Effector CD4-positive, alpha-beta T cell (primary cell): ENCODE measurements around the gene P2RY6. TPM values are rescaled to one million over a fixed set of nuclear protein-coding genes. Genes with fewer than 3 reads are reported as not detected.
"Not testable (repeated sequence)": the region's sequence is repeated elsewhere in the genome, so short reads cannot be mapped to it uniquely, and the experiment has no call there.

Experiments used
- DNase-seq: peaks from one replicate; pipeline ENCODE4 v3.0.0-alpha.2; 2020
- total RNA-seq: gene quantifications from one replicate; lab custom pipeline; 2026; lab: John Stamatoyannopoulos, UW

The P2RY6 gene, protein sequence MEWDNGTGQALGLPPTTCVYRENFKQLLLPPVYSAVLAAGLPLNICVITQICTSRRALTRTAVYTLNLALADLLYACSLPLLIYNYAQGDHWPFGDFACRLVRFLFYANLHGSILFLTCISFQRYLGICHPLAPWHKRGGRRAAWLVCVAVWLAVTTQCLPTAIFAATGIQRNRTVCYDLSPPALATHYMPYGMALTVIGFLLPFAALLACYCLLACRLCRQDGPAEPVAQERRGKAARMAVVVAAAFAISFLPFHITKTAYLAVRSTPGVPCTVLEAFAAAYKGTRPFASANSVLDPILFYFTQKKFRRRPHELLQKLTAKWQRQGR
- not detected for total RNA-seq

DNA sequence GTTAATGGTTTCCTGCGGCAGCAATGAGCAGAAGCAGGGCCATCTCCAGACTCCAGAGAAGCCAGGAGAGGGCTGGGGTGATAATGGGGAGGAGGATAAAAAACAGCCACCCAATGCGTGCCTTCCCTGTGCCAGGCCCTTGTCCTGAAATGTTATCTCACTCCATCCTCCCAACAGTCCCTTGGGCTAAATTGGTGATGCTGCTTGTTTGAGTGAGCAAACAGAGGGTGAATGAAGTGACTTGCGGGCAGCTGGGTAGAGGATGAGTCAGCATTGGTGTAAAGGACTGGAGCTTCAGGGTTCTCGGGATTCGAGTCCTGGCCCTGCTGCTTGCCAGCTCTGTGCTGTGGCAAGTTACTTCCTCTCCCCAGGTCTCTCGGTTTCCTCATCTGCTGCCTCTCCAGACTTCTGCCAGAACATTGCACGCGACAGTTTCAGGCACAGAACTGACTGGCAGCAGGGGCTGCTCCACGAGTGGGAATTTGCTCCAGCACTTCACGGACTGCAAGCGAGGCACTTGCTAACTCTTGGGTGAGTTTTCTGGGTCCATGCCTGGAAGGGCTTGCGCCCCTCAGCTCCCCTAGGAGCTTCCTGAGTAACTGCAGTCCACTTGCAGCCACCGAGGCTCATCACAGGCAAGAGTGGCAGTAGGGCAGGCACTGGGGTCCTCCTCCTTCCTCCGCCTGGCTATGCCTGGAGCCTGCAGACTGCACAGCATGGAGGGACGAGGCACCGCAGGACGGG is at the start of gene P2RY6:
TSS of gene P2RY6 (plus strand) at position 403 of the 744 bp plus-strand sequence. CDS start 24,181 bp downstream, outside the sequence.
- no peak for DNase-seq

DNA sequence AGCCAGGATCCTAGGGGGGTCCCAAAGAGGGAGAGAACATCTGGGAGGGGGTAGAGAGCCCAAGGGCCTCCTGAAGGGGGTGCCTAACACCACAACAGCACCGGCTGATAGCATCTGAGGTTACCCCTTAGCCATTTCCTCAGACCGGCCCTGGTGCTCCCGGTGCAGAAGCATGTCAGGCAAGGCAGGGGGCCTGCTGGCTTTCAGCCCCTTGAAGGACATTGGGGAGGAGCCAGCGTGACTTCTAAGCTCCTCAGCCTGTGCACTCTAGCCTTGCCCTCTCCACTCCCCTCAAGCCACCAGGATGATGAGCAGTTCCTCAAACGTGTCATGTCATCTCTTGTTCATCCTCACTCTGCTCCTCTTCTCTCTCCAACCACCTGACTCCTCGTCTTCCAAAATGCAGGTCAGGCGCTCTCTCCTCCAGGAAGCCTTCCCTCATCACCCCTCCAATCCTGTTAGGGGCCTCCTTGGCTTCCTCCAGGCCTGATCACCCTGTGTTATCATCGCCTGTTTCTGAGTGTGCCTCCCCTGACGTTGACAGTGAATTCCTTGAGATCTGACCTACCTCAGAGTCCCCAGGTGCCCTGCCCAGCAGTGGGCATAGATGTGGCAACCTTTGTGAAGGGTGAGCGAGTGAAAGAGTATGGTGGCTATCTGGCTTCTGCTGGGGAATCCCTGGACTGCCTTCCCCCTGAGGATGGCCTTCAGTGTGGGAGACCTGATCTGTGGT is 48.0 kb upstream of the P2RY6 start:
- DNase-seq = no peak

DNA sequence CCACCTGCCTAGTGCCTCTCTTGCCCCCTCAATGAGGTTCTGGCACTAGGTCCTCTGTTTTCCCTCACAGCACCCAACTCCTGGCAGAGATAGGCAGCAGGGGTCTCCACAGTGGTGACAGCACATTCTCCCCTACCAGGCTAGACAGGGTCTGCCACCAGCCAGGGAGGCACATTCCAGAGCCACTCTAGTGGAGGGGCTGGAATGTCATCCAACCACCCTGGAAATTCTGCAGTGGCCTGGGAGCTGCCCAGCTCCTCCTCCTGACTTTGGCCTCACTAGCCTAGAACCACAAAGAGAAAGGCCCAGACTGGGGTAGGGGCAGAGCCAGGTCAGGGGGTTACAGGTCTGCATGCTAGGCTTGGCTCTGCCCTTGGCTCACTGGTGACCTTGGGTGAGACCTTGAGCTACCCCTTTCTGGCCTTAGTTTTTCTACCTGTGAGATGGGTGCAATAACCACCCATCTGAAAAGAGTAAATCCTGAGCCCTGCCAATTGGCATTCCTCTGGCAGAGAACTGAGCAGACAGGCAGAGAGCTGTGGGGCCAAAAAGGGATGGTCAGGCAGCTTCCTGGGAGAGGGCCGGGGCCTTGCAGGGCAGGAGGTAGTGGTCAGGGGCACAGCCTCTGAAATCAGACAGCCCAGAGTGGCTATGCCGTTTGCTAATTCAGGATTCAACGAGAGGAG is 47.0 kb upstream of the P2RY6 start:
- DNase-seq = no peak

DNA sequence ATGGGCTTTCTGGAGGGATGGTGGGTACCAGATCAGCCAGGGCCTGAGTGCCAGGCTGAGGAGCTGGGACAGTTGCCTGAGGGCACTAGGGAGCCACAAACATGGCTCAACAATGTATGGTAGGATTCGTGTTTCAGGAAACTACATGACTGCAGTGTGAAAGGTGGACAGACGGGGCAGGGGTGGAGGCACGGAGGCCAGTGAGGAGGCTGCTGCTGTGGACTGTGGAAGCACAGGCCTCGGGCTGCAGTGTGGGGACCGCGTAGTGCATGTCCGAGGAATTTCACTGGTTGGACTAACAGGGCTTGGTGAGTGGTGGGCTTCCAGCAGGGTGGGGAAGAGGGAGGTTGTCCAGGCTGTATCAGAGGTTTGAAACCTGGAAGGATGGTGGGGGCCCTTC is 46.3 kb upstream of the P2RY6 start:
- DNase-seq = no peak

GRCh38 chr11:73226297-73227006 is 45.7 kb upstream of the P2RY6 start:
- no peak for DNase-seq

DNA sequence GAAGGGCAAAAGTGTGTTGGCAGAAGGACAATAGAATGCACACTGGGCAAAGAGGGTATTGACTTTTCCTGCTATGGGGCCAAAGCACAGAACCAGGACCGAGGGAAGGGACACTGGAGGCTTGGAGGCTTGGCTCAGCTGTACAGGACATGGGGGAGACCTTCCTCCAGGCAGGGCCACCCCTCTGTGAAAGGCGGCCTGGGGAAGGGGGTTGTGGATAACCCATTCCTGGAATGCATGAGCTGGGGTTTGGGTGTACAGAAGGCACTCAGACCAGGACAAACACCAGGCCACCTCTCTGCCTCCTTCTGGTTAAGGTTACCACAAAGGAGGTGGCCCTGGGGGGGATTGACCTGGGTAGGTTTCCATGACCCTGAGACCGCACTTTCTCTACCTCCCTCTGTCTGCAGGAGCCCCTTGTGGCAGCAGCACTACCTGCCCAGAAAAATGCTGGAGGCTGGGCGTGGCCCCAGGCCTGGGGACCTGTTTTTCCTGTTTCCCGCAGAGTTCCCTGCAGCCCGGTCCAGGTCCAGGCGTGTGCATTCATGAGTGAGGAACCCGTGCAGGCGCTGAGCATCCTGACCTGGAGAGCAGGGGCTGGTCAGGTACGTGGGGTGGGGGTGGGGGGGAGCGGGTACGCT is 44.4 kb upstream of the P2RY6 start:
- no peak for DNase-seq

GRCh38 chr11:73228268-73229134 is 43.6 kb upstream of the P2RY6 start:
- DNase-seq = no peak

- DNase-seq = no peak
Measured at GRCh38 chr11:73229321-73229895, 42.7 kb upstream of the P2RY6 start.

DNA sequence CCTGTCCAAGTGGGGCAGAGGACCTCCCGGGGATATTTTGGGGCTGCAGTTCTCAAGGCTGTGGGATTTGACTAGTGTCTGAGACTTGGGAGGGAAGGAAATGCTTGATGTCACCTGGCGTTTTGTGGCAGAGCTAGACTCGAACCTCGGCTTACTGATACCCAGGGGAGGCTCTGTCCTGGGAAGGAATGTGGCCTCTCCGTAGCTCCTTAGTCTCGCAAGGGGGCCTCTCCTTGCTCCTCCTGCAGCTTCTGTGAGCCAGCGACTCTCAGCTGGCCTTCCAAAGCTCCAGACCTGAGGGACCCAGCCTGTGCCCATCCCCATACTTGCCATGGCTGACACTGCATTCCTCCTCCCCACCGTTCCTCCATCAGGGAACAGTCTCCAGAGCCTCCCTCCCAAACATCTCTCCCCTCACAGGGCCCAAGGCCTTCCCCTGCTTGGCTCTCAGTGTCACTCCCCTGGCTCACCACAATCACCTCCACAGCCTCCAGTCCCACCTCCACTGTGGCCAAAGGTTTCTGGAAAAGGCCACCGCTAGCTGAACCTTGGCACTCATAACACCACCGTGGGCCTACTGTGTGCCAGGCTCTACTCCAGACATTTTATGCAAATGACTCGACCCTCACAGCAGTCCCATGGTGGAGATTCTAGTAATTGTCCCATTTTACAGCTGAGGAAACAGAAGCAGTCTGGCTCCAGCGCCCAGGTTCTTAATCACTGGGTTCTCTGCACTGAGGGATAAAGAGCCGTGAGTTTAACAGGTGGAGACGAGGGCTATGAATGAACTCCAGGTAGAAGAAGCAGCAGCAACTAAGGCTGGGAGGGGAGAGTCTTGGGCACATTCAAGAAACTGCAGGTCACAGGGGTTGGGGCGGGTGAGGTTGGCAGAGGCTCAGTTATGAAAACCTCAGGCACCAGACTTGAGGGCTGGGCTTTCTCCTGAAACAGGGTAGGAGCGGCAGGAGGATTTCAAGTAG is 42.0 kb upstream of the P2RY6 start:
- DNase-seq = no peak

DNA sequence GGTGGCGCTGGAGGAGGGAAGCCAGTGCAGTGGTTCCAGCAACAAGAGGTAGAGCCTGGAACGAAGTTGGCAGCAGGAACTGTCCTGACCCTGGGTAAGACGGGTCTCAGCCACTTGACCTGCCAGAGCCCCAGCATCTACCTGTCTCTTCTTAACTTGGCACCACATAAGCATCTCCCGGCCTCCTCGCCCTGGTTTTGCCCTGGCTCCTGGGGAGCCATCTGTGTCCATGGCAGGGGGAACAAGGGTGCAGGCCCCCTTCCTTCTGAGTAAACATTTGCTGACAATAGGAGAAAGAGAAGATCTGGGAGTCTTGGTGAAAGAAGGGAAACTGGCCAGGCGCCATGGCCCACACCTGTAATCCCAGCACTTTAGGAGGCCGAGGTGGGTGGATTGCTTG is 41.2 kb upstream of the P2RY6 start:
- no peak for DNase-seq

- not testable (repeated sequence) for DNase-seq
Measured at GRCh38 chr11:73232487-73232886, 39.7 kb upstream of the P2RY6 start.

- no peak for DNase-seq
Measured at GRCh38 chr11:73233211-73233610, 38.9 kb upstream of the P2RY6 start.

DNA sequence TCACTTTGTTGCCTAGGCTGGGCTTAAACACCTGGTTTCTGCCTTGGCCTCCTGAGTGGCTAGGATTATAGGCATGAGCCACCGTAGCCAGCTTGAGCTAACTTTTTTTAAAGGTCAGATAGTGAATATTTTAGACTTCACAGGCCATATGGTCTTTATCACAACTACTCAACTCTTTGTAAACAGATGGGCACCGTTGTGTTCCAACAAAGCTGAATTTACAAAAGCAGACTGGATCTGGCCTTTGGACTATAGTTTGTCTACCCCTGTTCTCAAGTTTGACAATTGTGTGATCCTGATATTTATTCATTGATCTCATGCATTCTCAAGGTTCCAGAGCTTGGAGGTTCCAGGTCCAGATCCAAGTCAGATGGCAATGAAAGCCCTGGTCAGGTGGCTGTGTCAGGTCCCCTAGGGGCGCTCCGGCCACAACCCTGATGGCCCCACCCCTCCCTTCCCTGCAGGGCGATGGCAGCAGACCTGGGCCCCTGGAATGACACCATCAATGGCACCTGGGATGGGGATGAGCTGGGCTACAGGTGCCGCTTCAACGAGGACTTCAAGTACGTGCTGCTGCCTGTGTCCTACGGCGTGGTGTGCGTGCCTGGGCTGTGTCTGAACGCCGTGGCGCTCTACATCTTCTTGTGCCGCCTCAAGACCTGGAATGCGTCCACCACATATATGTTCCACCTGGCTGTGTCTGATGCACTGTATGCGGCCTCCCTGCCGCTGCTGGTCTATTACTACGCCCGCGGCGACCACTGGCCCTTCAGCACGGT is 38.3 kb upstream of the P2RY6 start:
- no peak for DNase-seq

DNA sequence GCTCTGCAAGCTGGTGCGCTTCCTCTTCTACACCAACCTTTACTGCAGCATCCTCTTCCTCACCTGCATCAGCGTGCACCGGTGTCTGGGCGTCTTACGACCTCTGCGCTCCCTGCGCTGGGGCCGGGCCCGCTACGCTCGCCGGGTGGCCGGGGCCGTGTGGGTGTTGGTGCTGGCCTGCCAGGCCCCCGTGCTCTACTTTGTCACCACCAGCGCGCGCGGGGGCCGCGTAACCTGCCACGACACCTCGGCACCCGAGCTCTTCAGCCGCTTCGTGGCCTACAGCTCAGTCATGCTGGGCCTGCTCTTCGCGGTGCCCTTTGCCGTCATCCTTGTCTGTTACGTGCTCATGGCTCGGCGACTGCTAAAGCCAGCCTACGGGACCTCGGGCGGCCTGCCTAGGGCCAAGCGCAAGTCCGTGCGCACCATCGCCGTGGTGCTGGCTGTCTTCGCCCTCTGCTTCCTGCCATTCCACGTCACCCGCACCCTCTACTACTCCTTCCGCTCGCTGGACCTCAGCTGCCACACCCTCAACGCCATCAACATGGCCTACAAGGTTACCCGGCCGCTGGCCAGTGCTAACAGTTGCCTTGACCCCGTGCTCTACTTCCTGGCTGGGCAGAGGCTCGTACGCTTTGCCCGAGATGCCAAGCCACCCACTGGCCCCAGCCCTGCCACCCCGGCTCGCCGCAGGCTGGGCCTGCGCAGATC is 37.5 kb upstream of the P2RY6 start:
- no peak for DNase-seq

DNA sequence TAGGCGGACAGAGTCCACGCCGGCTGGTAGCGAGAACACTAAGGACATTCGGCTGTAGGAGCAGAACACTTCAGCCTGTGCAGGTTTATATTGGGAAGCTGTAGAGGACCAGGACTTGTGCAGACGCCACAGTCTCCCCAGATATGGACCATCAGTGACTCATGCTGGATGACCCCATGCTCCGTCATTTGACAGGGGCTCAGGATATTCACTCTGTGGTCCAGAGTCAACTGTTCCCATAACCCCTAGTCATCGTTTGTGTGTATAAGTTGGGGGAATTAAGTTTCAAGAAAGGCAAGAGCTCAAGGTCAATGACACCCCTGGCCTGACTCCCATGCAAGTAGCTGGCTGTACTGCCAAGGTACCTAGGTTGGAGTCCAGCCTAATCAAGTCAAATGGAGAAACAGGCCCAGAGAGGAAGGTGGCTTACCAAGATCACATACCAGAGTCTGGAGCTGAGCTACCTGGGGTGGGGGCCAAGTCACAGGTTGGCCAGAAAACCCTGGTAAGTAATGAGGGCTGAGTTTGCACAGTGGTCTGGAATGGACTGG is 36.8 kb upstream of the P2RY6 start:
- no peak for DNase-seq

- DNase-seq = no peak
Measured at GRCh38 chr11:73236205-73236765, 35.9 kb upstream of the P2RY6 start.

DNA sequence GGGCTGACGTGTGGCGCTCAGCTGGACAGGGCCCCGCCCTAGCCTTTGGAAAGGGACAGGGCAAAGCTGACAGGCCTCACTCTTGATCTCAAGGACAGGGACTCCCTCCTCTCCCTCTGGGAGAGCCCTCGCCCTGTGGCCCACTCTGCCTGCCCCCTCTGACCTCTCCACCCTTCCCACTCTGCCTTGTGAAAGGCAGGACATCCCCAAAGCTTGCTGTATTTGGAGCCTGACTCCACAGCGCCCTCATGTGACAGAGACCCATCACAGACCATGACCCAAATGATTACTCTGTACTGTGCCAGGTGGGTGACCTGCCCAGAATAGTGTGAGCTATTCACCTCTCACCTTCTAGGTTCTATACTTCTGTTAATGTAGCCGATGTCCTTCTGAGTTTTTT is 35.3 kb upstream of the P2RY6 start:
- no peak for DNase-seq
